CD4-positive, alpha-beta T cell treated with Interleukin-17A for 1 hour (primary cell): ENCODE results near the gene ZNG1F.
"Not testable (repeated sequence)": the region's sequence is repeated elsewhere in the genome, so short reads cannot be mapped to it uniquely, and the experiment has no call there.

Experiments used
- DNase-seq: peaks from one replicate; pipeline ENCODE4 v3.0.0-alpha.2; 2020

The ZNG1F gene

DNA sequence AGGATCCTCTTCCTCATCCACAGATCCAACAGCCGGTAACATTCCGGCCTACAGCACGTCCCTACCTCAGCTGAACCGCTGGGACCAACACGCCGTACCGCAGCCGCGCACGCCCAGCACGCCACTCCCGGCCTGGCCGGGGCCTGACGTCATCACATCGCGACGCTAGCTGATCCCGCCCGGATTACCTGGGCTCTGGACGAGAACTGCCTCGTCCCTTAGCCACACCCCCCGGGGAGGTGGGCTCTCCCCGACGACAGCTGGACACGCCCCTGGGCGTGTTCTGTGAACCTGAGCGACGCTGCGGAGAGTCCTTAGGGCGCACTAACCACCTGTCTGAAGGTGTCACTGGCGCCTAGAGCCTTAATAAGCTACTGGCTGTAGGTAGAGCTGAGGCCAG lies at the start of gene ZNG1F:
TSS of gene ZNG1F (minus strand) at position 101 of the 400 bp plus-strand sequence. CDS start at position 42, 59 bp downstream.
- not testable (repeated sequence) for DNase-seq

DNA sequence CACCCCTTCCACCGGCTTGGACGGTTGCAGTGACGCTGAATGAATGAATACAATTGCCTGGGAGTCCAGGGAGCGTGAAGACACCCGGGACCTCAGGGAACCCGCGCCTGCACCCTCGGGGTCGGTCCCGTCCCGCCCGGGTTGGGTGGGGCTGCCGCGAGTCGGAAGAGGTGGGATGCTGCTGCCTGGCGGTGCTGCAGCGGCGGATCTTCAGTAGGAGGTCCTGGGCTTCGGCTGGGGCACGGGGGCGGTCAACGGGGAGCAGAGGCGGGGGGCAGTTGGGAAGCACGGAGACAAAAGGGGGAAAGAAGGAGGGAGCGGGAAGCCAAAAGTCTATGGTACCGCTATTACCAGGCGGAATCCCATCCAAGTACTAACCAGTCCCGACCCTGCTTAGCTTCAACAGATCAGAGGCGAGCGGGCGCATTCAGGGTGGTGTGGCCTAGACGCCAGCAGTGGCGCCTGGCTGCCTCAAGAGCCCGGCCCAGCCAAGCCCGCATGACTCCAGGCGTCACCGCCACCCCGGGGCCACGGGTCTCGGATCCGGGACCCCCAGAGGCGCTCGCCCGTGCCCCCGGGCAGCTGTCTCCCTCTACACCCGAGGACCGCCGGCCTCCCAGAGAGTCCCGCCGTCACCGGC lies 48.1 kb upstream of the ZNG1F start:
- DNase-seq: peak; percentile 62

DNA sequence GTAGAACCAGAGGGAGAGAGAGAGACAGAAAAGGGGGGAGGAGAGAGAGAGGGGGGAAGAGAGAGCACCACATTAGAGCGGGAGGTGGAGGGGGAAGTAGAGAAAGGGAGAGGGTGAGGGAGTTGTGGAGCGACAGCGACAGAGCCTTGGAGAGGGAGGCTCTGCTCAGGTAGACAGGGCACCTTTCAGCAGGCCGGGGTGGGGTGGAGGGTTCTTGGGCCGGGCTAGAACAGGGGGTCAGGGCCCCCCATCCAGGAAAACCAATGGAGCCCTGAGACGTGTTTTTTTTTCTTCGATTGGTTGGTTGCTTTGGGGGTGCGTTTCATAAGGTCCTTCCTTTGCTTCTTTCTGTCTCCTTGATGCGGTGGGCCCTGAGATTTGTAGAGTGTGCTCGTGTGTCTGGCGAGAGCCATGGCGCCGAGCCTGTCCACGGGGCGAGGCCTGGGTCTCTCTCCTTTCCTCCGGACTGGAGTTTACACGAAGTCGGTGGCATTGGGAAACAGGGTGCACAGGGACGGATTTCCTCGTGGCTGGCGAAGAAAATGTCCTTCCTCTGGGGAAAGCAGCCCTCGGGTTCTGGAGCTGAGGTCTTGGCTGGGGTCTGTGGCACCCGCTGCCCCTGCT lies 47.5 kb upstream of the ZNG1F start:
- DNase-seq: not testable (repeated sequence)

DNA sequence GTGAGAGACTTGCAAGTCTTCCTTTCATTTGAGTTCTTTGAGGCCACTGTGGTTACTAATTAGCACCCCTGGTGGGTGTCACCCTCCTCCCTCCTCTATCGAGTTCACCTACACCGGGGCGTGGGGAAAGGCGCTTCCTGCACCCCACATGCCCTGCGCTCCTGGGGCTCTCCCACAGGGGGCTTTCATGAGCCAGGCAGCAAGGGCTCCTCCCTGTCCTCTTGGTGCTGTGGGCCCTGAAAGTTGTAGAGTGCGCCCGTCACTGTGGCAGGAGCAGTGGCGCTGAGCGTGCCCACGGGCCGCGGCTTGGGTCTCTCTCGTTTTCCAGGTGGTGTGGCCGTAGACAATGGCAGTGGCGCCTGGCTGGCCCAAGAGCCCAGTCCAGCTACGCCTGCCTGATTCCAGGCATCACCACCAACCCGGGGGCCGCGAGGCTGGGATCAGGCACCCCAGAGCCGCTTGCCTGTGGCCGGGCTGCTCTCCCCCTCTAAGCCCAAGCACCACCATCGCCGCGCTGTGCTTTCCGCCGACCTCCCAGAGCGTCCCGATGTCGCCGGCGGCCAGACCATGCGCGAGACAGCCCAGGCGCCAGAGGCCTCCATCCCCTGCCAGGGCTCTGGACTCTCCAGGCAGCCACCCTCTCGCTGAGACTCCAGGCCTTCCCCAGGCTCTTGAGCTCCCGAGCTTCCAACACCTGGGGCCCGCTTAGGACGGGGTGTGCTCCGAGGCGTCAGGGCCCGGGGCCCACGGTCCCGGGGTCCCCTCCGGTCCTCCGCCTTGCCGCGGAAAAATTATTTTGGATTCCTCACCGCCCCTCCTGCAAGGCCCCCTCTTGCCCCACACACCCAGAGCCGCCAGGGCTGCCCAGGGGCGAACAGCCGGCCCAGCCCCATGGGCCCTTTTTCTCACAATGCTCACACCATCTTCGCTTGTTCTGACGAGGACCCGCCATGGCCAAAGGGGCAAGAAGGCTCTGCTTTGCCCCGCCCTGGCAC lies 46.0 kb upstream of the ZNG1F start:
- DNase-seq: peak; percentile 78

DNA sequence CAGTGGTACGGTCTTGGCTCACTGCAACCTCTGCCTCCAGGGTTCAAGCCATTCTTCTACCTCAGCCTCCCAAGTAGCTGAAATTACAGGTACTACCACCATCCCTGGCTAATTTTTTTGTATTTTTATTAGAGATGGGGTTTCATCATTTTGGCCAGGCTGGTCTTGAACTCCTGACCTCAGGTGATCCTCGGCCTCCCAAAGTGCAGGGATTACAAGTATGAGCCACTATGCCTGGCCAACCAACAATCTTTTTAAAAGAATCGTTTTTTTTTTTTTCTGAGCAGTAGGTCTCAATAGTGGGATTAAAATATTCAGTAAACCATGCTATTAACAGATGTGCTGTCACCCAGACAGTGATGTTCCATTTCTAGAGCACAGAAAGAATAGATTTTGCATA lies 45.1 kb upstream of the ZNG1F start:
- not testable (repeated sequence) for DNase-seq

DNA sequence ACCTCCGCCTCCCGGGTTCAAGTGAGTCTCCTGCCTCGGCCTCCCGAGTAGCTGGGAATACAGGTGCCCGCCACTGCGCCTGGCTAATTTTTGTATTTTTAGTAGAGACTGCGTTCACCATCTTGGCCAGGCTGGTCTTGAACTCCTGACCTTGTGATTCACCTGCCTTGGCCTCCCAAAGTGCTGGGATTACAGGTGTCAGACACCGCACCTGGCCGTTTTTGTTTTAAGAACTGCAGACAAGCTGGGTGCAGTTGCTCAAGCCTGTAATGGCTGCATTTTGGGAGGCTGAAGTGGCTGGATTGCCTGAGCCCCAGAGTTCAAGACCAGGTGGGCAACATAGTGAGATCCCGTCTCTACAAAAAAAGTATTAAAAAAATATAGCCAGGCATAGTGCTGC lies 43.2 kb upstream of the ZNG1F start:
- not testable (repeated sequence) for DNase-seq

DNA sequence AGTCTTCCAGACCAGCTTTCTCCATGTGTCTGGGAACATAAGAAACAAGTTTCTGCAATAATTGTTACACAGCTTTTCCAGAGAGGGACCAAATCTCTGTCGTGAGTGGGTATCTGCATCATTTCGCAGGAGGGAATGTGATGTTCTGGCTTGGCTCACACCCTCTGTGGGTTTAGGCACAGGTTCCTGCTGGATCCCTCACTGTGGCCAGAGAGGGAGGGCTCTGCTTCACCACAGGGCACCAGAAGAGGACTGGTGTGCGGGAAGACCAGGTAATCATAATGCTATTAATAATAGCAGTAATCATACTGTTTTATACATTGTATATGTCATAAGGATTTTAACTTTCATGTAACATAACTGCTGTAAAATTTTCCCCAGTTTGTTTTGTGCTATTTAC lies 41.3 kb upstream of the ZNG1F start:
- DNase-seq: not testable (repeated sequence)

DNA sequence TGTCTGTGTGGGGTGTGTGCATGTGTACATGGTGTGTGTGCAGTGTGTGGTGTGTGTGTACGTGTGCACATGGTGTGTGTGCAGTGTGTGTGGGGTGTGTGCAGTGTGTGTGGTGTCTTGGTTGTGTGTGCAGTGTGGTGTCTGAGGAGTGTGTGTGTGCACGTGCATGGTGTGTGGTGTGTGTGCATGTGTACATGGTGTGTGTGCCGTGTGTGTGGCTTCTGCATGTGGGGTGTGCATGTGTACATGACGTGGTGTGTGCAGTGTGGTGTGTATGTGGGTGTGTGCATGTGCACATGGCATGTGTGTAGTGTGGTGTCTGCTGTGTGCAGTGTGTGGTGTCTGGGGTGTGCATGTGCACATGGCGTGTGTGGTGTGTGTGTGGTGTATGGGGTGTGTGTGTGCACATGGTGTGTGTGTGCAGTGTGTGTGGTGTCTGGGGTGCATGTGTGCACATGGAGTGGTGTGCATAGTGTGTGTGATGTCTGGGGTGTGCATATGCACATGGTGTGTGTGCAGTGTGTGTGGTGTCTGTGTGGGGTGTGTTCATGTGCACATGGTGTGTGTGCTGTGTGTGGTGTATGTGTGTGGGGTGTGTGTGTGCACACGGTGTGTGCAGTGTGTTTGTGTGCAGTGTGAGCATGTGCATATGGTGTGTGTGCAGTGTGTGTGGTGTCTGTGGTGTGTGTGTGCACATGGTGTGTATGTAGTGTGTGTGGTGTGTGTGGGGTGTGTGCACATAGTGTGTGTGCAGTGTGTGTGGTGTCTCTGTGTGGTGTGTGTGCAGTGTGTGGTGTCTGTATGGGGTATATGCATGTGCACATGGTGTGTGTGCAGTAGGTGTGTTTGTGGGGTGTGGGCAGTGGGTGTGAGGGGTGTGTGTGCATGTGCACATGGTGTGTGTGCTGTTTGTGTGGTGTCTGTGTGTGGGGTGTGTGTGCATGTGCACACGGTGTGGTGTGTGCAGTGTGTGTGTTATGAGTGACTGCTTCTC lies 40.6 kb upstream of the ZNG1F start:
- no peak for DNase-seq

DNA sequence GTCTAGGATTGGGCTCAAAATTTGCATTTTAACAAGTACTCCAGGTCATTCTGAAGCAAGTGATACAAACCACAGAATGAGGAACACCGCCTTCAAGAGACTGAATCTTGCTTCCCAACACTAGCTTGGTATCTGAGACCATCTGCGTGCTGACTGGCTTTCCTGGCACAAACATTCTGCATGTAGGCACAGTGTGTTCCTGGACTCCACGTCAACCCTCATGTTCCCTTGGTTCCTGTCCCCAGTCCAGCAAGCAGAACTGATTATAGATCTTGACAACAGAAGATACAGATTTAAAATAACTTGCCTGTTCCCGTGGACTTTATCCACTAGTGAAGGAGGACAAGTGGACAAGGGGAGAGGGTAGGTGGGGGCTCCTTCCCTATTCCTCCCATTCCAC lies 30.7 kb upstream of the ZNG1F start:
- not testable (repeated sequence) for DNase-seq

DNA sequence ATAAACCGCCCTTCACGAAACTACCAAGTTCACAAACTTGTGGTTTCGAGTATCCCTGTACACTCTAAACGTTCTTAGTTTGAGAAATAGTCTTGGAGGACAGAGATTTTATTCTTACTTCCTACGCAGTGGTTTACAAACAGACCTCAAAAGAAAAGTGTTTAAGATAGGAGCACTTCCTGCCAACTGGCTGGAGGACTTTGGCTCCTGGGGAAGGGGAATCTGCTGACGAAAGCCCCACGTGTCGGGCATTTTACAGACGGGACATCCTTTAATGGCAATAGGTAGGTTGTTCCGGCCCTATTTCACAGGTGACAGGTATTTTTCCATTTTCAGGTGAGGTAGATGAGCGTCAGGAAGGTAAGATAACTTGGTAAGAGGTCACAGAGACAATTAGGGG lies 678 bp downstream of the ZNG1F start:
- not testable (repeated sequence) for DNase-seq

DNA sequence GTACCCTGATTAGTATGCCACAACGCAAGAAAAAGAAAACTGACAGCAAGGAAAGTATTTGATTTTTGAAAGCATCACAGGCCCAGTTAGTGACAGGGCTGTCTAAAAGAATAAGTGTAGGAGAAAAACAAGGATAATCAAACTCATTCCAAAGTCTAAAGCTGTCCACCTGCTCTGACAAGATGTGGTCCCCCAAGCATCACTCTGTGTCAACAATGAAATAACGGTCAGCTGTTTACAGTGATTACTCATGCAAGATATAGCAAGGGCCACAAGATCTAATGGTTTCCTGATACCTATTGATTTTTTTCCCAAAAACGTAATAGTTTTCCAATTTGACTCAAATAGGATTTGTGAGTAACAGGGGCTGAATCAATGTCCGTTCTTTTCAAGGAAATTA lies 14.1 kb downstream of the ZNG1F start:
- not testable (repeated sequence) for DNase-seq

DNA sequence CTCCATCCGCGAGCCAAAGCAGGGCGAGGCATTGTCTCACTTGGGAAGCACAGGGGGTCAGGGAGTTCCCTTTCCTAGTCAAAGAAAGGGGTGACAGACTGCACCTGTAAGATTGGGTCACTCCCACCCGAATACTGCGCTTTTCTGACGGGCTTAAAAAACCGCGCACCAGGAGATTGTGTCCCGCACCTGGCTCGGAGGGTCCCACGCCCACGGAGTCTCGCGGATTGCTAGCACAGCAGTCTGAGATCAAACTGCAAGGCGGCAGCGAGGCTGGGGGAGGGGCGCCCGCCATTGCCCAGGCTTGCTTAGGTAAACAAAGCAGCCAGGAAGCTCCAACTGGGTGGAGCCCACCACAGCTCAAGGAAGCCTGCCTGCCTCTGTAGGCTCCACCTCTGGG lies 39.0 kb downstream of the ZNG1F start:
- not testable (repeated sequence) for DNase-seq

DNA sequence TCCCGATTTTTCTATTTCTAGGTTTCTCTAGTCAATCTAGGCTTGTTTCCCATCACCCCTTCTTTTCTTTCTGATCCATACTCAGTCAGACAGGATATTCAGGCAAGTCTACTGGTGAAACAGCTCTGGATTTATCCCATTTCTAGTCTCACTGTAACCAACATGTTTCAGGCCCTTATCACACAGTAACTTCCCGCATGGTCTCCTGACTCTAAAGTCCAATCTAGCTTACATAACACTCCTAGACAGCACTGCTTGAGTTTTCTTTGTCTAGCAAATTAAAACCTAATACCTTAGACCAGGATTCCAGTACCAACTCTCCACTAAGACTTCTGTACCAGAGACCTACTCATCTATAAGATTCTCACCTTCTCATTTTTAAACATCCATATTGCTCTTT lies 47.2 kb downstream of the ZNG1F start:
- DNase-seq: not testable (repeated sequence)

DNA sequence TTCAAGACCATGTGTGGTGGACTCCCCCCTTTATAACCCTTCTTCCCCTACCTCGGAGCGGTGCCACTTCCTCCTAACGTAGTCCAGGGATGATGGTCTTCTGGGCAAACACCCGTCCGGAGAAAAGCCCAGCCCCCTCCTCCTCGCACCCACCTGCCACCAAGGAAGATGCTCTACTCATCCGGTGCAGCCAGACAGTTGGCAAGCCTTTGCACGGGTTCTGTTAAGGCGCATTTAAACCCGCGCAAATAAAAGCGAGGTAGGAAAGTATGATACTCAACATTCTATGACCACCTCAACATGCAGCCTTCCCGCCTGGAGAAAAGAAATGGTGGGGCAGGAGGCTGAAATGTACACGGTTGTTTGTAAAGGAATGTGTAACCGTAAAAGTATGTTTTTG lies 60.5 kb downstream of the ZNG1F start, which contains the start of gene FOXD4L6:
TSS of gene FOXD4L6 (minus strand) at position 101 of the 400 bp plus-strand sequence. CDS start 298 bp downstream, outside the sequence.
- not testable (repeated sequence) for DNase-seq

DNA sequence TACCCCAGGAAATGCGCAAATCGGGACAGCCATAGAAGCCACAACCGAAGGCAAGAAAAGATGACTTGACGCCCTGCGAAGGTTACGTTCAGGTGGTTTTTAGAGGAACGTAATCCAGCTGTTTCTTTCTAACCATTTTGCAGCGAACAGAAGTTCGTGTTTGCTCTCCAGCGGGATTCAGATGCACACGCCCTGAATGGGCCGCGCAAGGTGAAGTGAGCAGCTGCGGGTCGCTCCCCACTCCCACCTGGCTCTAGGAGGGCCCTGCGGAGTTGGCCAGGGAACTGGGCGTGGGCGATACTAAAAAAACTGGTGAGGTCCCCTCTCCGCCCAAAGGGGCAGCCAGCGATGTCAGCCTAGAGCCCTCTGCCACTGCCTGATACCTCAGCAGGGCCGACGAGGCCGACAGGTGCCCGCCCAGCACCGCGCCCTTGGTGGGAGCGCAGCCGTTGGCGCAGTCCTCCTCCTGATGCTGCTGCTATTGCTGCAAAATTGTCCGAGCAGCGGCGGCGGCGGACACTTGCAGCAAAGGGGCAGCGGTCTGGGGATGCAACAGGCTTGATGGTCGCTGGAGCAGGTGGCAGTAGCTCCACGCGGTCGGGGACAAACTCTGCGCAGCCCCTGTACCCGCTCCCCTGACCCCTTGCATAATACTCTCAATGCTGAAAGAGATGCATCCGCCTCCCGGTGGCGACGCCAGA lies 62.2 kb downstream of the ZNG1F start:
- not testable (repeated sequence) for DNase-seq

DNA sequence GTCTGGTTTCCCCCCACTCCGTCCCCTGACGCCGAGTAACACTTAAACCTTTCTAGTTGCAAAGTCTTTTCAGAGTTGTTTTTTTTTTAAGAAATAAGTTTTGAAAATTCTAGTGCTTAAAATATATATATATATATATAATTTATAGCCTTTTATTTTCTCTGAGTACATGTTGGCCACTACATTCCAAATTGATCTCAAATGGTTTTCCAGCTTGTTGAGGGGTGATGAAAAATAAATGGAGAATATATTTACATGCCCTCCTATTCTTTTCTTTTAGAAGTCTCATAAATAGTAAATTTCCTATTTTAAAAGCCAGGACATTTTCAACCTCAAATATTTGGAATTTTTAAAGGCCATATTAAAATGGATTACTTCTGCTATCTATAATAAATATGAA lies 63.2 kb downstream of the ZNG1F start:
- DNase-seq: not testable (repeated sequence)

DNA sequence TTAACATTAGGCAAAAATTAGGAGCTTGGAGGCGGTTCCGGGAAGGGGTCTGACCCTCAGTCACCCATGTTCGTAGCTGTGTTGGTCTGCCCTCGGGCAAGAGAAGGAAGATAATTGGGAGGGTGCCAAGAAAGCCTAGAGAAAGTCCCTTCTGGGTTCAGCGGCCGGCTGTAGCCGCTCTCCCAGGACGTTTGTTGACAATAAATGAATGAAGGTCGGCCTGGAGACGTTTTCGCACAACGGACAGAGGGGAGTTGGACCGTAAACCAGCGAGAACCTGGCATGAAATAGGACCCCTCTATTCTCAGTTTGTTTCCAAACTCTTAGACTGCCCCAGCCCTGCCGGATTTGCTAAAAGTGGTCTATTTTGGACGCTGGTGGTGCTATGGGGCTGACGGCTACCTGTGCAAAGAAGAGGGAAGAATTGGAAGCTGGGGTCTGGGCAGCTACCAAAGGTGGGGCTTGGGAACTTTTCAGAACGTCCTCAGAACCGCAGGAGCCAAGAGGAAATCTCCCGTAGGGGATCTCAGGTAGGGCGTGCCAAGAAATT lies 63.9 kb downstream of the ZNG1F start:
- DNase-seq: not testable (repeated sequence)

DNA sequence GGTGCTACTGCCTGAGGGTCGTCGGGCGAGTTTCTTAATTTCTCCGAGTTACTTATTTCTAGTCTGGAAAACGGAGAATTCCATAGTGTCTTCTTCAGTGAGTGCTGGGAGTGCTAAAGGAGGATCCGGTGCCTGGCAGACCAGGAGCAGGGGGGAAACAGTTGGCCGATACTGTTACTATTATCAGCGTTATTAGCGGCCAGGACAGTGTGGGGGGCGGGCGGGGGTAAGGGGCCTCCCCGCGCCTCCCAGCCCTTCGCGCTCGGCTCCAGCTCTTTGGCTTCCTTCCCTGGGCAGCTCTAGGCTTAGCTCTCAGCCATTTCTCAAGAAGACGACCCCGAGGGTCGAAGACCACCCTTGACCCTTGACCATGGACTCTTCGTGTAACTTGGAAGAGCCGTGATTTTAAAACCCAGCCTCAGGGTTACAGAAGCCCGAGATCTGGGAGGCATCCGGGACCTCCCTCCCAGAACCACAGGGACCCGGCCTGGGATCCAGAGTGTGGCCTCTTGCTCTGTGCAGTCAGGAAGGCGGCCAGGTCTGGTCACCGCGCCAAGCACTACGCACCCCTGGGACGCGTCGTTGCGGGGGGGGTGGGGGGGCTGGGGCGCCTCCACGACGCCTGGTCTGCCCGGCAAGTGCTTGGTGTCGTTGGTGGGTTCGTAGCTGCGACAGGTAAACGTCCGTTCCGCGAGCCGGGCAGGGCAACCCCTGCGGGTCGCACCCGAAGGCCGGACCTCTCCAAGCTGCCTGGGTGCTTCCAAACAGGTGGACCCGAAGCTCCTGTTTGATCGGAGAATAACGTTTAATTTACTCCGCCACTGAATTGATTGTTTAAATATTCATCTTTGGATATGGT lies 64.6 kb downstream of the ZNG1F start:
- not testable (repeated sequence) for DNase-seq

DNA sequence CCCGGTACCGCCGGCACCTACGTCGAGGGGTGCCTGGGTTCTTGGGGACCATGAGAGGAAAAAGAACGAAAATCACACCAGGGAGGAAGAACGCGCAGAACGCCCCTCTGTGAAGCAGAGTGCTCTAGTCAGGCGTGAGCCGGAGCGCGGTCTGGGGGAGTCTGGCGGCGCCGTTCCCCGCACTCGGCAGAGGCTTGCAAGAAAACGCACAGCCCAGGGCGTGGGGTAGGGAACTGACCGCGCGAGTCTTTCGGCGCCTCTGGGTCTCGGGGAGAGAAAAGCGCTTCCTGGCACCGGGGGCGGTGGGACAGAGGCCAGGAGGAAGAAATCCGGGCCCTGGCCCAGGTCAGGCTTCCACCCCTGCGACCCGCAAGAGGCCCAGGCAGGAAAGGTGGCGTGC lies 65.3 kb downstream of the ZNG1F start:
- DNase-seq: not testable (repeated sequence)

DNA sequence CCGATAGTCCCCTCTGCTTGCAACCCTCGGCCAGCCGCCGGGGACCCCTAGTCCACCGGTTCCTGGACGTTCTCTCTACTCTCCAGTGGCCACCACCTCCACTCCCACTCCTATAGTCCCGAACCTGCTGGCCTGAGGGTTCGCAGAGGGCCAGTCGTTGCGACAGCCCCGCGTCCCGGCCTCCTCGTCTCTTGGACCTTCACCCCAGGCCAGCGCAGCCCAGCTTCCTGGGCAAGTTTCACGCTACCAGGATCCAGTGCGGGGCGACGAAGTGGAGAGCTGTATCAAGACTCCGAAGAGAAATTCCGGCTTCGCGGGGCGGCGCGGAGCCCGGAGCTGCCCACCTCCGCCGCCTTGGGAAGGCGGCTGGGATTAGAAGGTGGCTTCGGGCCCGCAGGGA lies 65.7 kb downstream of the ZNG1F start:
- DNase-seq: not testable (repeated sequence)
